ENCODE measurements around the gene CCDC18.
"Not testable (repeated sequence)": the region's sequence is repeated elsewhere in the genome, so short reads cannot be mapped to it uniquely, and the experiment has no call there.

Gene CCDC18

DNA sequence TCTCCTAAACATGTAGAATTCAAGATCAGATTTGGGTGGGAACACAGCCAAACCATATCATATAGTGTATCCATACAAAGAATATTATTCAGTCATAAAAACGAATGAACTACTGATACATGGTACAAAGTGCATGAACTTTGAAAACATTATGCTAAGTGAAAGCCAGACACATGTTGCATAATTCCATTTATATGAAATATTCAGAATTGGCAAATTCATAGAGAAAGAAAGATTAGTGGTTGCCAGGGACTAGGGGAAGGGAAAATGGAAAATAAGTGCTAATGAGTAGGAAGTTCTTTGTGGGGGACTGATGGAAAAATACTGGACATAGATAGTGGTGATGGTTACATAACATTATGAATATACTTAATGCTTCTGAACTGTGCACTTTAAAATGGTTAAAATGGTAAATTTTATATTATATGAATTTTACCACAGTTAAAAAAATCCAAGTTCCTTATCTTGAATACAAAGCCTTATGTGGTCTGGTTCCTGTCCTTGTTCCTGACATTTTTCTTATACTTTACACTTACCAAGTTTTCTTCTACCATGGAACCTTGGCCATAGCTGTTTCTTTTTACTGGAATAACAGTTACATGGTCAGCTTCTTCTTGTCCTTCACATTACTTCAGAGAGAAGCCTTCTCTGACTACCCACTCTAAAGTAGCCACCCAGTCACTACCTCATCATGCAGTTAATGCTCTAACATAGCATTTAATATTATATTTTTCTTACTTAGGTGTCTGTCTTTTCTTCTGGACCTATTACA is 64.0 kb downstream of the CCDC18 start:
- DNase-seq, result no peak

DNA sequence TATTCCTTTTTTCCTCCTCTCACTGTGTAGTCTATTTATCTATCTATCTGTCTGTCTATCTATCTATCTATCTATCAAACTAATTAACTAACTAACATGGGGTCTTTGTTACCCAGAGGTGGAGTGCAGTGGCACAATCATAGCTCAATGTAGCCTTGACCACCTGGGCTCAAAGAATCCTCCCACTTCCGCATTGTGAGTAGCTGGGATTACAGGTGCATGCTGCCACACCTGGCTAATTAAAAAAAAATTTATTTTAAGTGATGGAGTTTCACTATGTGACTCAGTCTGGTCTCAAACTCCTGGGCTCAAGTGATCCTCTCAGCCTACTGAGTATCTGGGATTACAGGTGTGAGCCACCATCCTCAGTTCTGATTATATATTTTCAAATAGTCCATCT is 71.4 kb downstream of the CCDC18 start:
- no peak for DNase-seq

DNA sequence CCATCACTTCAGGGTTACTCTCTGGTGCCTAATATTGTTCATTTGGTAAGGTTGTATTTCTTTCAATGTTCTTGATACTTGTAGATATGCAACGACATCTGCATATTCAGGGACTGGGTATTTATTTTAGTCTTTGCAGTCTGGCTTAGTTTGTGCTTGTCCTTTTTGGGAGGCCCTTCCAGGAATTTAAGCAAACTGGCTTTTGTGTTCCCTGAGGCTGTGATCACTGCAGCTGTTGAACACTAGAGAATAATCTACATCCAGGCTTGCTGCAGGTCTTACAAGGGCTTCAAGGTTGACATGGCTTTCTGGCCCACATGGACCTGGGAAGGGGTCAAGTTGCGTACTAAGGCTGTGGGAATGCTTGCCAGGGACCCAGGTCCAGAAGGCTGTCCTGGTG is 72.1 kb downstream of the CCDC18 start:
- DNase-seq, result no peak

DNA sequence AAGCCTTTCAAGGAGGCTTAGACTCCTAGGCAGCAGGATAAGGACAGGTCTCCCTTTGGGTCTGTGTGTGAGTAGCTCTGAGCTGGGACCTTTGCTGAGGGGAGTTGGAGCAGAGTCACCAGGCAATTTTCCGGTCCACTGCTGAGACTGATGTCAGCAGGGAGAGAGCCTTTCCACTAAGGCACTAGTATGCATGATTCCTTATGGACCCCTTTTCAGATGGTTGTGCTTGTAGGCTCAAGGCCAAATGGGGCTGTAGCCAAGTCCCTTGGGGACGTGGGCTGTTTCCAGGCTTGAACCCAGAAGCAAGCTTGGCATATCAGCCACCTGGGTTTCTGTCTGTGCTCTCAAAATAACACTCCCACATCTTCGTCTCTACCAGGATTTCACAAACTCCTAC is 73.0 kb downstream of the CCDC18 start:
- DNase-seq, result peak; percentile 45

DNA sequence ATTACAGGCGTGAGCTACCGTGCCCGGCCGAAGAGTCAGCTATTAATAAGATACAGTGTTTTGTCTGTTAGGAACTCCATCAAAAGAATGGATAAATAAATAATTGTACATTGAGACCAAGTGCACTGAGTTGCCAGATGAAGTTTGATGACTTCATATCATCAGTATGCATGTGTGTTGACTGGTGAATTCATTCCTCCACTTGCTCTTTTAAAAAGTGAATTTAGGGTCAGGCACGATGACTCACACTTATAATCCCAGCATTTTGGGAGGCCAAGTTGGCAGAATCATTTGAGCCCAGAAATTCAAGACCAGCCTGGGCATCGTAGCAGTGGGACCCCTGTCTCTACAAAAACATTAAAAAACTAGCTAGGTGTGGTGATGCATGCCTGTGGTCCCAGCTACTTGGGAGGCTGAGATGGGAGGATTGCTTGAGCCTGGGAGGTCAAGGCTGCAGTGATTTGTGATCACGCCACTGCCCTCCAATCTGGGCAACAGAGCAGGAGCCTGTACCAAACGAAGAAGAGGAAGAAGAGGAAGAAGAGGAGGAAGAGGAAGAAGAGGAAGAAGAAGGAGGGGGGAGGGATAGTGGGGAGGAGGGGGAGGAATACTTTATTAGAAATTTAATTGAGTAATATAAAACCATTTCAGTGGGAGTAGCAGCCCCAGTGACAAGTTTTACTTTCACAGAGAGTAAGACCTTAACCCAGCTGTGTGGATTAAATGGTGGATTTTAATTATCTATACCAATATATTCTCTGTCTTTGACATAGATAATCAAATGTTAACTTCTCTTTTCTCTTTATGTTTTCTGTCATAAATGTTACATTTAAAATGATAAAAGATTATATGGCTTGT is 74.9 kb downstream of the CCDC18 start:
- DNase-seq, result peak; percentile 59

DNA sequence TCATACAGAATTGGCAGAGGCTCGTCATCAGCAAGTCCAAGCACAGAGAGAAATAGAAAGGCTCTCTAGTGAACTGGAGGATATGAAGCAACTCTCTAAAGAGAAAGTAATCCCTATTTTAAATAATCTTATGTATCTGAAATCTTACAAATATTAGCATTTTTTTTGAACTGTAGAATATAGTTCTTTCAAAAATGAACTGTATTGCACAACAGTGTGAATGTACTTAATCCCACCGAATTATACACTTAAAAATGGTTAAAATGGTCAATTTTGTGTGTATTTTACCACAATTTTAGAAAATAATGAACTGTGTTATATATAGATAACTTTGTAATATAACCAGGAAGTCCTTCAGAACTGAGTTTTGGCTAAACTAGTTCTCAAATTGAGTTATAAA is 75.9 kb downstream of the CCDC18 start:
- no peak for DNase-seq

DNA sequence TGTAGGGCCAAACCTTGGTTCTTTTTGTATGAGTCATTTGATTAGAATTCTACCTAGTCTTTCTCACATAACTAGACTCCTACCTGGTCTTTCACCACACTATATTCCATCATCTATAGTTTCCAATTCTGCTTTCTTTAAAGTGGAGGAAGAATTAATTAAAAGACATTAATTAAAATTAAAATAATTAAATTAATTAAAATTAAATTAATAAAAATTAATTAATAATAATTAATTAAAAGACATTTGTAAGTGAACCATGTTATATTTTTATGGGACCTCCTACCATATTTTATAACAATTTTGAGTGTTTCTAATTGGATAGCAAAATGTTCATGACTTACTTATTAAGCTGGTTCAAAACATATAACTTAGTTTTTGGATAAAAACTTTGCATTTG is 77.4 kb downstream of the CCDC18 start:
- peak; percentile 37 for DNase-seq

DNA sequence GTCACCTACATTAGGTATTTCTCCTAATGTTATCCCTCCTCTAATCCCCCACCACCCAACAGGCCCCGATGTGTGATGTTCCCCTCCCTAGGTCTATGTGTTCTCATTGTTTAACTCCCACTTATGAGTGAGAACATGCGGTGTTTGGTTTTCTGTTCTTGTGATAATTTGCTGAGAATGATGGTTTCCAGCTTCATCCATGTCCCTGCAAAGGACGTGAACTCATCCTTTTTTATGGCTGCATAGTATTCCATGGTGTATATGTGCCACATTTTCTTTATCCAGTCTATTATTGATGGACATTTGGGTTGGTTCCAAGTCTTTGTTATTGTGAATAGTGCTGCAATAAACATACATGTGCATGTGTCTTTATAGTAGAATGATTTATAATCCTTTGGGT is 80.2 kb downstream of the CCDC18 start:
- not testable (repeated sequence) for DNase-seq

DNA sequence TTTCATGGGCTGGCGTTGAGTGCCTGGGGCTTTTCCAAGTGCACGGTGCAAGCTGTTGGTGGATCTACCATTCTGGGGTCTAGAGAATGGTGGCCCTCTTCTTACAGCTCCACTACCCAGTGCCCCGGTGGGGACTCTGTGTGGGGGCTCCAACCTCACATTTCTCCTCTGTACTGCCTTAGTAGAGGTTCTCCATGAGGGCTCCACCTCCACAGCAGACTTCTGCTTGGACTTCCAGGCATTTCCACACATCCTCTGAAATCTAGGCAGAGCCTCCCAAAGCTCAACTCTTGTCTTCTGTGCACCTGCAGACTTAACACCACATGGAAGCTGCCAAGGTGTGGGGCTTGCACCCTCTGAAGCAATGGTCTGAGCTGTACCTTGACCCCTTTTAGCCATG is 82.1 kb downstream of the CCDC18 start:
- no peak for DNase-seq

DNA sequence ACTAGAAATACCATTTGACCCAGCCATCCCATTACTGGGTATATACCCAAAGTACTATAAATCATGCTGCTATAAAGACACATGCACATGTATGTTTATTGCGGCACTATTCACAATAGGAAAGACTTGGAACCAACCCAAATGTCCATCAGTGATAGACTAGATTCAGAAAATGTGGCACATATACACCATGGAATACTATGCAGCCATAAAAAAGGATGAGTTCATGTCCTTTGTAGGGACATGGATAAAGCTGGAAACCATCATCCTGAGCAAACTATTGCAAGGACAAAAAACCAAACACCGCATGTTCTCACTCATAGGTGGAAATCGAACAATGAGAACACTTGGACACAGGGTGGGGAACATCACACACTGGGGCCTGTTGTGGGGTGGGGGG is 88.4 kb downstream of the CCDC18 start:
- DNase-seq, result not testable (repeated sequence)

DNA sequence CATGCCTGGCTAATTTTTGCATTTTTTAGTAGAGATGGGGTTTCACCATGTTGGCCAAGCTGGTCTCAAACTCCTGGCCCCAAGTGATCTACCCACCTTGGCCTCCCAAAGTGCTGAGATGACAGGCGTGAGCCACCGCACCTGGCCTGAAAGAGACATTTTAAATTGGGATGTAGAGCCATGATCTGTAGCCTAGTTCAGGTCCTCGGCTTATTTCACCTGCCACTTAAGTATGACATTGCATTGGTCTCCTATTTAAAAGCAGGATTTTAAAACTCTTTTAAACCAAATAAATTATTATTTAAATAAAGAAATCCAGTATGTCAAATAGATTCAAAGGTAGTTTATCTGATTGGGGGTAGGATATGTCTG is 94.7 kb downstream of the CCDC18 start:
- DNase-seq, result not testable (repeated sequence)

DNA sequence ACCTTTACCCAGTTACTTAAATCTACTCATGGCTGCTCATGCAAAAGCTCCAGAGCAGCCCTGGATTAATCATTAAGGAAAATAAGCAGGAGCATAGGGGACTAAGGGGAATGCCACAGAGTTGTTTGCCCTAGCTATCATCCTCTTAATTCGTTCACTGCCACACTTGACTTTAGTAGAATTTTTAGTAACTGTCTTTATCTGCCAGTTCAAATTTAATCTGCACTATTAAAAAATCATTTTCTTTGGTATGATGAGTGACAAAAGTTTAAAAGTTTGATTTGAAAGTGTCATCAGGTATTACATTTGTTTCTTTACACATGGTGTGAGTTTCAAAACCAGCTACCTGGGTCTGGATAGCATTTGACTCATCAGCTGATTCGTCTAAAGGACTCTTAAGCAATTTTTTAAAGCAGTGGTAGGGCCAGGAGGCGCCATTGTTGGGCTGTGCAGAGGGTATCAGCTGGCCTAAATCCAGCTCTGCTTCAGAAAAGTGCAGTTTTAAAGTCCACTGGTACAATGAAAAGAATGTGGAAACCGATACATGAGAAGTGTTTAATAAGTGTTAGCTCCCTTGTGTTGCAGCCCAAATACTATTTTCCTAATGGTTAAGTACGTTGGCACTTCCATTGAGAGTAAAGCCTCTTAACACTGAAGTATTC is 95.2 kb downstream of the CCDC18 start:
- DNase-seq, result peak; percentile 88

DNA sequence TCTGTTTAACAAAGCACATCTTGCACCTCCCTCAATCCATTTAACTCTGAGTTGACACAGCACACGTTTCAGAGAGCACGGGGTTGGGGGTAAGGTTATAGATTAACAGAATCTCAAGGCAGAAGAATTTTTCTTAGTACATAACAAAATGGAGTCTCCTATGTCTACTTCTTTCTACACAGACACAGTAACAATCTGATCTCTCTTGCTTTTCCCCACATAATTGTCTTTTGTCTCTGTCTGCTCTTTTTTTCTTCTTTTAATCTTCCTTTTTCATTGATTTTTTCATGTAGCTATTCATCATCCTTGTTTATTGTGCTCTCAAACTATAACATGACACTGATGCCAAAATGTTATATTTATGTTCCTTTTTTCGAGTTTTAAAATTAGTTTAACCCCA is 97.0 kb downstream of the CCDC18 start:
- not testable (repeated sequence) for DNase-seq

DNA sequence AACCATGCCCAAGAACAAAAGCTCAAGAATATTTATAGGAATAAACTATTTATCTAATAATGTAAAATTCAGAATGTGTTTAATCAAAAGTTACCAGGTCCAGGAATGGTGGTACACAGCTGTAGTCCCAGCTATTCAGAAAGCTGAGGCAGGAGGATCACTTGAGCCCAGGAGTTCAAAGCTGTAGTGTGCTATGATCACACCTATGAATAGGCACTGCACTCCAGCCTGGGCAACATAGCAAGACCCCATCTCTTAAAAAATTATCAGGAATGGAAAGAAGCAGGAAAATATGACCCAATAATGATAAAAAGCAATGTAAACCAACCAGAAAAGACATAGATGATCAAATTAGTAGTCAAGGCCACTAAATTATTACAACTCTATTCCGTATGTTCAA is 103.0 kb downstream of the CCDC18 start:
- no peak for DNase-seq

DNA sequence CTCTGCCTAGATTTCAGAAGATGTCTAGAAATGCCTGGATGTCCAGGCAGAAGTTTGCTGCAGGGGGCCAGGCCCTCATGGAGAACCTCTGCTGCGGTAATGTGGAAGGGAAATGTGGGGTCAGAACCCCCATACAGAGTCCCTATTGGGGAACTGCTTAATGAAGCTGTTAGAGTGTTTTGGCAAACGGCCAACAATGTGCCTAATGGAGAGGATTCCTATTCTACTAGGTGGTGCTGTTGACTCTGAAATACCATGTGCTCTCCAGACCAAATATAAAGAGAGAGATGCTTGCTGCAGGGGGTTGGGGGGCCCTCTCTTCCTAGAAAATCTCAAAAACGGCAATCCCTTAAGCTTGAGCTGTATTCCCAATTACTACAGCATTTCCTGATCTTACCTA is 108.0 kb downstream of the CCDC18 start:
- no peak for DNase-seq

DNA sequence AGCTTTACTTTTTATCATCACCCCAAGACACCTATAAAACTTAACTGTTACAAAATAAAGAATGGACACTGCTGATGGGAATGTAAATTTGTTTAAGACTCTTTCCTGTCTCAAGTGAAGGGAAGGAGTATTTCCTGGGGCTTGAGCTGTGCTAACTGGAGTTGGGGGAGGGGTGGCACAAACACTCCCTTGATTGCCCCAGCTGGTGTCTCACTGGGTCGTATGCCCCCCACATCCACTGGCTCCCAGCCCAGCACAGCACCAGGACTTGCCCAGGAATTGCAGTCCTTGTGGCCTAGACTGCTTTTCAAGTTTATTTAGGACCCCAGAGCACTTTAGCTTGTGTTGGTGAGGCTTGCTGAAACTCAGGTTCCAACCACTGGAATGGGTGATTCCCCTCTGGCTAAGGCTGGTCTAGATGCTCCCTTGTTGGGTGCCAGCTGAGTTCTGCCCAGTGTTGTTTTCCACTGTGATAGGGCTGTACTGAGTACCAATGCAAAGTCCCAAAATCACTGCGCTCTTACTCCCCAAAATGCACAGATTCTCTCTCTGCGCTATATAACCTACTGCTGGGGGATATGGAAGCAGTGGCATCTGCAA is 116.1 kb downstream of the CCDC18 start:
- DNase-seq, result no peak

DNA sequence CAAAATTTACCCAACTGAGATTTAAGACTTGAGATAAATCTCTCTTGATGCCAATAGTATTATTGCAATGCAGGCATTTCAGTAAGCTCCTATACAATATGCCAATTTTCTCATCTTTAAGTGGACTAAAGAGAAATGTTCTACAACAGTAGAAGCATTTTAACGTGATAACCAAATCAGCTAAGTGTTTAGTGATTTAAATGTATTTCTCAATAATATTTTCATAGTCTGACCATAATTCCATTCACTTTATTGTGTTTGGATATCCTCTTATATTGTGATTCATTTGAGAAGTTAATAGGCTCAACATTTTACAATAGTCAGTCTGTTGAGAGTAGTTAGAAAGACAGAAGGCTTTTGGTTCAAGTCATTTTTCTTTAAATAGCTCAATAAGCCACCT is 120.6 kb downstream of the CCDC18 start:
- no peak for DNase-seq

DNA sequence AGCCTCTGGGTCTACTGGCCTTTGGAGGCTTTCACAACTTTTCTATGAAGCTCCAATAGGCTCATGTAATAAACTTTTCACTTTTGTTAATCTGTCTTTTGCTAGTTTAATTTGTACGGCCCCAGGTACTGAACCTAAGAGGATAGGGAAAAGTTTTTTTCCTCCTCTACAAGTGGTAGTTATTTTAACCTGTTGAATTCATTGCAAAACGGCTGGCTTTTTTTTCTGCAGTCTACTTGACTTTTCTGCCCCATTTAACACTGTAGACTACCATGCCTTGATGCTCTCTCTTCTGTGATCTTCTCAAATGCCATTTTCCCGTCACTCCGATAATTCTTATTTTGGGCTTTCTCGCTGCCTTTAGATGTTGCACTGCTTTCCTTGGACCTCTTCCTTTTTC is 121.6 kb downstream of the CCDC18 start:
- no peak for DNase-seq

DNA sequence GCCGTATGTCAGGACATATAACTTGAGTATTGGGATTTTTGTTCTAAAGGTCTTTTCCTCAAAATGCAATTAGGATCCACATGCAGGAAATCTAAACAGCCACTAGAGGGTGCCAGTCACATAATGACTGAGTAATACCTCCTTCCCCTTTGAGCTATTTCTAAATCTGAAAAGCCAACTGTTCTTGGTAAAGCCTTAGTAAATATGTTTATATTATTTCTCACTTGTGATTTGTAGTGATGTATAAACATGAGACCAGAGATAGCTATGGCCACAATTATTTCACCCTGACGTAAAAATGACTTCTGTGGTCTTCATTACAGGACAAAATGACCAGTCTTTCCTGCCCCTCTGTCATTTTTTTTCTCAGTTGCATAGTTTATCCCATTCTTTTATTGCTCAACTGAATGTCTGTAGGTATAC is 124.2 kb downstream of the CCDC18 start:
- peak; percentile 20 for DNase-seq

DNA sequence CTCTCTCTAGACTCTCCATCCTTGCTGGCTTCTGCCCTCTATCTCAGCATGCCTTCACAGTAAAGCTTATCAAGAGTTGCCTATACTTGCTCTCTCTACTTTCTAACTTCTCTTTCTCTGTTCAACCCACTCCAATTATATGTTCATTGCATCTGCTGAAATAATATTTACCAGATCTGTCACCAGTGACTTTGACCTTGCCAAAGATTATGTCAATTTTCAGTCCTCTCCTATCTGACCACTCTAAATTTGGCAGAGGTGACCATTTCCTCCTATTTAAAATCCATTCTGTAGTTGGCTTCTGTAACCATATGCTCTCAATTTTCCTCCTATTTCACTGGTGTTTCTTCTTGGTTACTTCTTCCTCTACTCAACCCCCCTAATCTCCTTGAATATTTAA is 126.4 kb downstream of the CCDC18 start:
- DNase-seq, result no peak

DNA sequence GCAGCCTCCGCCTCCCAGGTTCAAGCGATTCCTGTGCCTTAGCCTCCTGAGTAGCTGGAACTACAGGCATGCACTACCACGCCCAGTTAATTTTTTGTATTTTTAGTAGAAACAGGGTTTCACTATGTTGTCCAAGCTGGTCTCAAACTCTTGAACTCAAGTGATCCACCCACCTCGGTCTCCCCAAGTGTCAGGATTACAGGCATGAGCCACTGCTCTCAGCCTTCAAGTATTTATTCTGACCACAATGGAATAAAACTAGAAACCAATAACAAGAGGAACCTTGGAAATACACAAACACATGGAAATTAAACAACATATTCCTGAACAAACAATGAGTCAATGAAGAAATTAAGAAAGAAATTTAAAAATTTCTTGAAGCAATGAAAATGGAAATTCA is 132.5 kb downstream of the CCDC18 start:
- no peak for DNase-seq

DNA sequence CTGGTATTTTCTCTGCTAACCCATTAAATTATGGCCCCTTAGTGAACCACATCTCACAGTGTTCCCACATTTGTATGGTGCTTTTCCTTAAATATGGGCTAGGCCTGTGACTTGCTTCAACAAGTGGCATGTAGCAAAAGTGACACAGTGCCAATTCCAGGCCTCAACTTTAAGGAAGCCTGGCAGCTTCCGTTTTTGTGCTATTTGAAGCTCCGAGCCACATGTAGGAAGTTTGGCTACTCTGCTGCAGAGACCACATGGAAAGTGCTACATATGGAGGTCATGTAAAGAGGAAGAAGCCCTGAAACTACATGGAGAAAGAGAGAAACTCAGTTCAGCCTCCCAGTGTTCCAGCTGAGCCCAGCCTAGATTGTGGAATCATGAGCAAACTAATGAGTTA is 136.7 kb downstream of the CCDC18 start:
- DNase-seq, result no peak

DNA sequence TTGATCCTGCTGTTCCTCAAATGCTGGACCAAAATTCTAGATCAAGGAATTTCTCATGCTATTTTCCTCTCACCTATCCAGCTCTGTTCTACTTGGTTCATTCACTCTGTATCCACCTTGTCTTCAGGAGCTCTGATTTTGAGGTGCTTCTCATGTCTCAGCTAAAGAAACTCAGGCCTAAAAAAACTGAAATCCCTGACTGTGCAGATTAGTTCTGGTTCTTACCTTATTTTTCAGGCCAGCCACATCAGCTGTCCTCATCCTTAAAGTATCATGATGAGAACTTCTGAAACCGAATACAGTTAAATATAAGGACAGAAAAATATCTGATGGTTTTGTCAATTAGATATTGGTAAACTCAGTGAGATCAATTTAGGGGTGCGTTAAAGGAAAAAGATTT is 137.4 kb downstream of the CCDC18 start:
- DNase-seq, result no peak

All from kidney glomerular epithelial cell (primary cell).